Endodermal cell (in vitro differentiated cells): Measurements from ENCODE around the gene SRD5A1. TPM values are rescaled to one million over a fixed set of nuclear protein-coding genes. Genes with fewer than 3 reads are reported as not detected.

ENCODE experiments used
- DNase-seq: peaks from one replicate; pipeline ENCODE4 v3.0.0-alpha.2; 2017
- H3K27ac ChIP-seq: 2 replicates; pipeline ENCODE4 v1.5.1; 2013; ENCODE audit warnings: mild to moderate bottlenecking, low read depth, low read length, moderate library complexity
- H3K27me3 ChIP-seq: 2 replicates; pipeline ENCODE4 v1.6.1; 2013; ENCODE audit warnings: mild to moderate bottlenecking, low read length, moderate library complexity; ENCODE audit not compliant: insufficient read depth, control insufficient read depth, poor library complexity, severe bottlenecking
- H3K36me3 ChIP-seq: 2 replicates; pipeline ENCODE4 v1.7.0; 2013; ENCODE audit warnings: mild to moderate bottlenecking, low read length, moderate library complexity; ENCODE audit not compliant: control insufficient read depth, insufficient read depth
- H3K4me1 ChIP-seq: one replicate; pipeline ENCODE4 v1.7.0; 2013; ENCODE audit warnings: low read length; ENCODE audit not compliant: control insufficient read depth, insufficient read depth
- H3K4me3 ChIP-seq: 2 replicates; pipeline ENCODE4 v1.5.1; 2013; ENCODE audit warnings: mild to moderate bottlenecking, low read length, moderate library complexity
- H3K9ac ChIP-seq: 2 replicates; pipeline ENCODE4 v1.6.1; 2013; ENCODE audit warnings: mild to moderate bottlenecking, low read length, moderate library complexity; ENCODE audit not compliant: poor library complexity, severe bottlenecking; ENCODE audit errors: extremely low read depth
- H3K9me3 ChIP-seq: 2 replicates; pipeline ENCODE4 v1.6.1; 2013; ENCODE audit warnings: mild to moderate bottlenecking, low read length, moderate library complexity; ENCODE audit not compliant: control insufficient read depth
- H3K27ac Mint-ChIP-seq: 2 replicates; pipeline ENCODE4 v1.8.0; 2020; ENCODE audit warnings: mixed read lengths
- H3K27me3 Mint-ChIP-seq: 2 replicates; pipeline ENCODE4 v1.8.0; 2021; ENCODE audit warnings: mild to moderate bottlenecking, mixed read lengths; ENCODE audit not compliant: insufficient read depth
- H3K36me3 Mint-ChIP-seq: 2 replicates; pipeline ENCODE4 v1.8.0; 2020; ENCODE audit warnings: low read depth, mixed read lengths
- H3K4me1 Mint-ChIP-seq: 2 replicates; pipeline ENCODE4 v1.8.0; 2020; ENCODE audit warnings: mixed read lengths
- H3K4me3 Mint-ChIP-seq: 2 replicates; pipeline ENCODE4 v1.8.0; 2020; ENCODE audit warnings: mild to moderate bottlenecking, moderate library complexity, mixed read lengths
- H3K9me3 Mint-ChIP-seq: 2 replicates; pipeline ENCODE4 v1.8.0; 2020; ENCODE audit warnings: mild to moderate bottlenecking, mixed read lengths
- CTCF ChIP-seq: fragments of 200-600 bp; sonication (generic); conservative IDR thresholded peaks from 2 replicates; pipeline ENCODE4 v1.5.0; 2021; ENCODE audit warnings: antibody characterized with exemption, mild to moderate bottlenecking
- WGBS, 2 experiments: methylation state at CpG; one replicate each; pipeline versions ENCODE4 v1.1.5 to v1.1.7; 2013; ENCODE audit warnings: missing lambda C conversion rate in 2 of 2, mixed read lengths in 1 of 2; ENCODE audit not compliant: insufficient coverage in 1 of 2, insufficient read length in 1 of 2; 5-methylcytosine and 5-hydroxymethylcytosine counted together
- total RNA-seq, 2 donors: library from RNA; stranded (reverse); fragmentation: NEBNext Ultra II Directional in 1 of 2; extraction: Animal tissue kit (Norgen Biotek cat#: 25700) in 1 of 2; gene quantifications; 2 replicates in 1 of 2; 3 replicates in 1 of 2; pipeline ENCODE4 v1.2.1, GENCODE V29; 2021

SRD5A1 gene
- total RNA-seq, 2 donors from 2014 or later, result 15.0 to 16.2 TPM

- no peaks in the 10 kb centered on the region for H3K4me1 Mint-ChIP-seq
- no peaks in the 10 kb centered on the region for H3K9me3 ChIP-seq
- peaks cover 8% of the 10 kb centered on the region for H3K27me3 Mint-ChIP-seq
- H3K36me3 Mint-ChIP-seq, result no peaks in the 10 kb centered on the region
- H3K4me1 ChIP-seq, result no peaks in the 10 kb centered on the region
- no peak overlapping the region for H3K27ac Mint-ChIP-seq
- H3K36me3 ChIP-seq, result no peaks in the 10 kb centered on the region
- DNase-seq, result no peak
- no peak overlapping the region for H3K4me3 Mint-ChIP-seq
- H3K4me3 ChIP-seq, result no peak overlapping the region
- H3K27me3 ChIP-seq, result no peaks in the 10 kb centered on the region
- TF ChIP-seq CTCF, result no peak
- H3K9me3 Mint-ChIP-seq, result no peaks in the 10 kb centered on the region
- H3K27ac ChIP-seq, result no peak overlapping the region
- WGBS, 2 experiments, result 94 to 100% methylated on average over 1 of the region's 1 CpG
- no peak overlapping the region for H3K9ac ChIP-seq
Observed at GRCh38 chr5:6698696-6699095, 65.5 kb downstream of the SRD5A1 start.

GRCh38 chr5:6699357-6699756 is 66.1 kb downstream of the SRD5A1 start:
- H3K27me3 Mint-ChIP-seq, result peaks cover 8% of the 10 kb centered on the region

GRCh38 chr5:6700074-6700684 is 66.9 kb downstream of the SRD5A1 start:
- no peak for TF ChIP-seq CTCF
- Histone ChIP-seq H3K27ac (no peak overlapping the region), H3K9ac (no peak overlapping the region), H3K27me3 (no peaks in the 10 kb centered on the region), H3K9me3 (no peaks in the 10 kb centered on the region), H3K4me3 (no peak overlapping the region), H3K4me1 (no peaks in the 10 kb centered on the region), H3K36me3 (no peaks in the 10 kb centered on the region)
- Mint-ChIP-seq H3K27ac (no peak overlapping the region), H3K9me3 (no peaks in the 10 kb centered on the region), H3K27me3 (peaks cover 8% of the 10 kb centered on the region), H3K4me3 (no peak overlapping the region), H3K4me1 (no peaks in the 10 kb centered on the region), H3K36me3 (no peaks in the 10 kb centered on the region)
- WGBS, 2 experiments, result 66 to 79% methylated on average over 5 to 11 of the region's 11 CpGs
- no peak for DNase-seq

More at GRCh38 chr5:6699357-6699756, 66.1 kb downstream of the SRD5A1 start:
- Mint-ChIP-seq H3K4me3 (no peak overlapping the region), H3K27ac (no peak overlapping the region), H3K9me3 (no peaks in the 10 kb centered on the region), H3K4me1 (no peaks in the 10 kb centered on the region), H3K36me3 (no peaks in the 10 kb centered on the region)
- DNase-seq, result no peak
- no peaks in the 10 kb centered on the region for H3K4me1 ChIP-seq
- no peaks in the 10 kb centered on the region for H3K27me3 ChIP-seq
- WGBS, 2 experiments, result 76 to 89% methylated on average over 1 of the region's 1 CpG
- TF ChIP-seq CTCF, result no peak
- no peak overlapping the region for H3K4me3 ChIP-seq
- H3K9ac ChIP-seq, result no peak overlapping the region
- H3K36me3 ChIP-seq, result no peaks in the 10 kb centered on the region
- H3K27ac ChIP-seq, result no peak overlapping the region
- no peaks in the 10 kb centered on the region for H3K9me3 ChIP-seq
